GM21528 (cell line): ENCODE data around the gene CHRNA1.

Experiments used
- ATAC-seq: cut with Tn5 transposase; IDR thresholded peaks from one replicate; pipeline ENCODE4 v1.9.1; 2021; ENCODE audit warnings: mild to moderate bottlenecking, moderate library complexity; ENCODE audit not compliant: unreplicated experiment, low FRiP score

CHRNA1 gene

DNA sequence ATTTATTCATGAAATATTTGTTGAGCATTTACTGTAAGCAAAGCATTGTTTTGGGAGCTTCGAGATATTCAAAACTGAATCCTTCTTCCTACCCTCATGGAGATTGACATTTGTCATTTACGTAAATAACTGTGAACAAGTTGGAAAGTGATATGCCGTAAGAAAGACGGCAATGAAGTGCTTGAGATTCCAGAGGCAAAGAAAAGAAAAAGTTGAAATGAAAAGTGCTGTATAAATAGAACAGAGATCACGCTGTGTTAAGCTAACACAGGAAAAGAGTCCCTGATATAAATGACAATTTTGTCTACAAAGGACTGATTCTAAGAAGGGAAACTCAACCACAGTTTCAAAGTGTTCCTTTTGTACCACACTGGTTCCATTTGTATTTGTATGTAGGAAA, 1.8 kb downstream of the CHRNA1 start:
- no peak for ATAC-seq

DNA sequence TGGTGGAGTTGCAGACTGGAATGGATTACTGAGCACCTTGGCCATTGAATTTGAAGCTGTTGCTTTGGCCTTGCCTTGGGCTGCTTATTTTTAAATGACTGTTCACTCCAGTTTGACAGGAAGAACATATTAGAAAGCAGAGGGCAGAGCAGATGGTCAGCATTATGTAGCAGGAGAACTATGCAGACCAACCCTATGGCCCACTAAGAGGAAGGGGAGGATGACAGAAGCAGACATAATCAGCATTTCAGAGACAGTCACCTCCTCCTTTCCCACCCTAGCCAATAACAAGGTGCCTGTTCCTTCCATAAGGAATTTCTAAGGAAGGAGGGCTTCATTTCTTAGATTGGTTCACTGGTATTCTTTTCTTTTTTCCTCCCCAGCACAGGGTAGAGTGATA, 2.4 kb downstream of the CHRNA1 start:
- no peak for ATAC-seq

DNA sequence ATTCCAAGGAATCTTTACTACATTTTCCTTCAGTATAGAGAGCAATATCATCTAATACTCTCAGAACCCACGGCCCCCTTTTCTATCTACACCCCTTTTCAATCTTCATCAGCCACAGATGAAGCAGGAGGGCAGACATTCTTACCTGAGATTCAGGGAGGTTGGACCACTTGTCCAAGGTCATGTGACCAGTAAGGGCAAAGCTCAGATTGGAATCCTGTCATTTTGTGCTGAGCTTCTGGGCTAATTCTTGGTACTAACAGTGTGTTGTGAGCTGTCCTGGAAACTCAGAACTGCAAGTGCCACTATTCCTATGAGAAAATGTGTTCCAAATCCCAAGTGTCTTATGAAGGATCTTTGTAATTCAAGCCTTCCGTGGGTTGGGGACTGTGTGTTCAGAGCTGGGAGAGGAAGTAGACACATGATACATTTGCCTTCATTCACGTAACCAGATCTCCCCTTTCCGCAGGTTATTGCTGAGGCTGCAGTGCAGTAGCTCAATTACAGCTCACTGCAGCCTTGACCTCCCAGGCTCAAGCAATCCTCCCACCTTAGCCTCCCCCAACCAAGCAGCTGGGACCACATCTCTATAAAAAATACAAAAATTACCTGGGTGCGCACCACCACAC, 3.3 kb downstream of the CHRNA1 start:
- ATAC-seq, result no peak

DNA sequence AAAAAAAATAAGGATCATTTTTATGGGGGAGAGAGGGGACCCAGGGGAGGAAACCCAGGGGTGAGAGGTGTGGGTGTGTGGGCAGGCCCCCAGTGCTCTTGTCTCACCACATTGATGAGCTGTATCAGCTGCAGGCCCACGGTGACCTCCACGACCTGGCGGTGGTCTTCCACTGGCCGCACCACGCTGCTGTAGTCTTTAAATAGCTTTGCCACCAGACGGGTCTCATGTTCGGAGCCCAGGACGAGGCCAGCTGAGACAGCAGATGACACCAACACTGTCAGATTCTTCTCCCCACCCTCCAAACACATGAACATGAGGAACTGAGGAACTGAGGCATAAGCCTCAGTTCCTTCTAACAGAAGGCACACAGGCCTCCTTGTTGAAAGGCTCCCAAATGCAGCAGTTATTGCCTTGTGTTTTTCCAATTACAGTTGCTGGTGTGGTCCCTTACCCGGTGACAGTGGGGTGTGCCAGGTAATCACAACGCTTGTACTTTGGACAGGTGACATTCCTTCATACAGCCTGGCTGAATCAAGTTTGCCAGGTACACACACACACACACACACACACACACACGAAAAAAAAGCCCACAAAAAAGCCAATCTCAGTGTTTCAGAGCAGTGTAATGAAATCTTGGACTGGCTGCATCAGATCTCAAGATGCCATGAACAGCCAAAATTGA, 4.7 kb downstream of the CHRNA1 start:
- ATAC-seq, result no peak

DNA sequence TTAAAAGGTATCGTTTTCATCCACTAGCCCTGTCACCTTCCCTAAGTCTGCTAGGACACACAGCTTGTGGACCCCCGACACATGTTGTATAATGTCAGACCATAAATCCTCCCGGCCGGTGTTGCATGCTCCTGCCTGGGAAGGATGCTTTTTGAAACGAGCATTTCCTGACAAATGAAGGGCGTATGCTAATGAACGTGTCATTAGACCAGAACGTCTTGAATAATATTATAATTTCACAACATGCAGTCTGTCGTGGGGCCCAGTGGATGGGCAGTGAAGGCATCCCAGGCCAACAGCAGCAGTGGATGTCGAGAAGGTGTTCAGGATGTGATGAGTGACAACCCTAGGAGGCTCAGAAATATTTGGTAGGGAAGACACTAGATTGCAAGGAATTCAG, 7.5 kb downstream of the CHRNA1 start:
- ATAC-seq, result no peak

DNA sequence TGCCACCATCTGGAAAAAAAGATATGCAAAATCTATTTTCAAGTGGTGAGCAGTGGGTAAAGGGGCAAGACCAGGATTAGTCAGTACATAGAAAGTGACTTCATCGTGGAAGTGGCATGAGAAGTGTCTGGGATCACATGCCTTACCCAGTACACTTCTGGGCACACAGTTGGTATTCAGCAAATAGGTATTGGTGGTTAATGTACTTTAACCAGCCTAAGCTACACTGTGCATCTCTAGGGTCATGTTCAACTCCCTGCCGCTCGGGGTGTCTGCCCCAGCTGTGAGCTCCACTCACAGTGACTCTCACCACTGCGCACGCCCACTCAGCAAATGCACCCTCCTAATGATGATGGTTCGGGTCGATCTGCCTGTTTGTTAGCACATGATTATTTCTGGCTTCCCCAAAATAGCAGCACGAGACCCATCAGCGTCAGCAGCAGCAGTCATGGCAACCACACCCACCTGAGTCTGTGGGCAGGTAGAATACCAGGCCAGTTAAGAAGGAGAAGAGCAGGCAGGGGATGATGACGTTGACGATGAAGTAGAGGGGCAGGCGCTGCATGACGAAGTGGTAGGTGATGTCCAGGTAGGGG, 11.1 kb downstream of the CHRNA1 start:
- peak; percentile 29 for ATAC-seq

DNA sequence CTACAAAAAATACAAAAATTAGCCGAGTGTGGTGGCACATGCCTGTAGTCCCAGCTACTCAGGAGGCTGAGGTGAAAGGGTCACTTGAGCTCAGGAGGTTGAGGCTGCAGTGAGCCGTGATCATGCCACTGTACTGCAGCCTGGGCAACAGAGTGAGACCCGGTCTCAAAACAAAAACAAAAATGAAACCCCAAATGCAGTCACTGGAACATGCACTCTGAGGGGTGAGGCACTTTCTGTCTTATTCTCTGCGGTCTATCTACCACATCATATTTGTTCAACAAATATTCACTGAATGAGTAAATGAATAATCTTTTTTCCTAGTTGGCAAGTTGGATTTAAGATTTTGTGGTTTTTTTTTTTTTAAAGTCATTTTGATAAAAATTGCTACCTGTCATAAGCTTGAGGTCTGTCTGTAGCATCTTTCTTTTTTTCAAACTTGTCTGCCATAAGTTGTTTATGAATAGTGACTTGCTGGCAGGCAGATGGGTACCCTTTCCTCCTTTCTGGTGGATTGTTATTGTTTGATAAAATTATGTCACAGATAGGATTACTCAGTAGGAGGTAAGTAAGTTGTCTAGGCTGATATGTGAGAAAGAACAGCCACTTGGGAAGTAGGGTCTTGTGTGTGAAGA, 11.8 kb downstream of the CHRNA1 start:
- ATAC-seq, result peak; percentile 79

DNA sequence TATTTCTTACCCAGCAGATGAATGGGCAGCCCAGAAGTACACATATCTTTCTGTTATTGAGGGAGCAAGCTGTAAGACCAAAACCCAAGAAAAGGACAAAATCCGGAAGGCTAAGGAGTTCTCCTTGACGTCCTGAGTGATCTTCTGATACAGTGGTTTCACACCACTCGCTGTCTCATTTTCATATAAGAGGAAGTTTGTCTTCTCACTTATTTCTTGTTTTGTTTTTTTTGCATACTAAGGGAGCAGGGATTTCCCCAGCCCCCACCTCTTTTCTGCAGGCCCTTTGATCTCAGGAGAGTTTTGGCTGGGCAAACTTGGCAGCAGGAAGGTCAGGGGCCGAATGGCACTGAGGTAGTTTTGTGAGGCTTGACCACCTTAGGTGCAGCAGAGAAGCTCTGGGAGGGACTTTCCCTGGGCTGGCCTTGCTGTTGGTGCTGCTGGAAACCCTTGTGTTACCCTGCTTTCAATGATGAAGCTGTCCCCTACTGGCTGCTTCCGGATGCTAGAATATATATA, 13.3 kb downstream of the CHRNA1 start:
- ATAC-seq, result peak; percentile 46

DNA sequence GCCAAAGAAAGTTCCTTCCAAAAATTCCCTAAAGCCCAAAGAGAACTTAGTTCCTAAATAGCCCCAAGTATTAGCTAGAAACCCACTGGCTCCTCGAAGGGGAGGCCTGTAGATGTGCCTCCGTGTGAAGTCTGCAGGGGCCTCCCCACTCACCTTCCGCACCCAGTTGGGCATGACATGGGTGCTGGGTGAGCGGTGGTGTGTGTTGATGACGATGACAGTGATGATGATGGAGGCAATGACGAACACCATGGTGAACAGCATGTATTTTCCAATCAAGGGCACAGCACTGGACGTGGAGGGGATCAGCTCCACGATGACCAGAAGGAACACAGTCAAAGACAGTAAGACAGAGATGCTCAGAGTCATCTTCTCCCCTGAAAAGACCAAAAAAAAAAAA, 14.5 kb downstream of the CHRNA1 start:
- no peak for ATAC-seq

DNA sequence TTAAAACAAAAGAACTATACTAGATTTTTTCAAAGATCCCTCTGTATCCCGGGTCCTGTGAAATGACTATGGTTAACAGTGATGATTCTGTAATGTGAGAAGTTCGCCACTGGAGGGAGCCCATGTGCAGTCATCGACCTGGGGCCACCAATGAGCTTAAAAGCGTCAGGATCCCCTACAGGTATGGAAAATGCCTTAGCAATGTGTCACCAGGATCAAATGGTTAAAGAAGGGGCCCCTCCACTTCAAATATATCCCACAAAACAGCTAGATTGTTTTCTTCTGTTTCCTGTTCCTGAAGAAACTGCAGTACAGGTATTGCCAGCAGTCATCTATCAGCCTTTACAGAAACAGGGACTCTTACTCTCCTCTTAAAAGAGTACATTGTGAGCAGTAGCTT, 15.3 kb downstream of the CHRNA1 start:
- no peak for ATAC-seq

DNA sequence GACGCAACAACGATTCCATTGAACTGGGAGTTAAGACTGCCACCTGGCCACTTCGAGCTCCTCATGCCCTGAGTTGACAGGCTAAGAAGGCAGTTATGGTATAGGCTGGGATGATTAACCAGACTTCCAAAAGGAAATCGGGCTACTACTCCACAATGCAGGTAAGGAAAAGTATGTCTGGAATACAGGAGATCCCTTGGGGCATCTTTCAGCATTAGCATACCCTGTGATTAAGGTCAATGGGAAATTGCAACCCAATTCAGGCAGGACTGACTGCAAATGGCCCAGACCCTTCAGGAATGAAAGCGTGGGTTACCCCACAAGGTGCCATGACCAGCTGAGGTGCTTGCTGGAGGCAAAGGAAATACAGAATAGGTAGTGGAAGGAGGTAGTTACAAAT, 19.1 kb downstream of the CHRNA1 start:
- ATAC-seq, result no peak

DNA sequence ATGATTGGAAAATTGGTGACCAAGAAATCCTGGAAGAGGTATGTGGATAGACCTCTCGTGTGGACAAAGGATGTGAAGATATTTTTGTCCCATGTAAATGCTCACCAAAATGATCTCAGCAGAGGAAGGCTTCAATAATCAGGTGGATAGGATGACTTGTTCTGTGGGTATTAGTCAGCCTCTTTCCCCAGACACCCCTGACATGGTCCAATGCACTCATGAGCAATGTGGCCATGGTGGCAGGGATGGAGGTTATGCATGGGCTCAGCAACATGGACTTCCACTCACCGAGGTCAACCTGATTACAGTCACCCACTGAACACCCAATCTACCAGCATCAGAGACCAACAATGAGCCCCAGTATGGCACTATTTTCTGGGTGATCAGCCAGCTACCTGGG, 20.2 kb downstream of the CHRNA1 start:
- no peak for ATAC-seq

DNA sequence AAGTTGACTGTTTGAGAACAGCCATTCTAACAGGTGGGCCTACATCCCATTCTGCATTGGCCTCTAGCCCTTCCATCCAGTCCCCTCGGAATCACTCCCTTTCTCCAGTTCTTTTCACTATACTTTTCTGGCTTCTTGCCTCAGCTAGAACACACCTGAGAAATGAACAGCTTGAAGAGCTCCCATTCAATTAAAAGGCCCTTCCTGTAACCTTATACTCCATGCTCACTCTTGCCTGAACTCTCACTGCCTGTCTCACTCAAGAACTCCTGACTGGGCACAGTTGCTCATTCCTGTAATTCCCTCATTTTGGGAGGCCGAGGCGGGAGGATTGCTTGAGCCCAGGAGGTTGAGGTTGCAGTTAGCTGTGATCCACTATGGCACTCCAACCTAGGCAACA, 23.6 kb downstream of the CHRNA1 start:
- no peak for ATAC-seq

DNA sequence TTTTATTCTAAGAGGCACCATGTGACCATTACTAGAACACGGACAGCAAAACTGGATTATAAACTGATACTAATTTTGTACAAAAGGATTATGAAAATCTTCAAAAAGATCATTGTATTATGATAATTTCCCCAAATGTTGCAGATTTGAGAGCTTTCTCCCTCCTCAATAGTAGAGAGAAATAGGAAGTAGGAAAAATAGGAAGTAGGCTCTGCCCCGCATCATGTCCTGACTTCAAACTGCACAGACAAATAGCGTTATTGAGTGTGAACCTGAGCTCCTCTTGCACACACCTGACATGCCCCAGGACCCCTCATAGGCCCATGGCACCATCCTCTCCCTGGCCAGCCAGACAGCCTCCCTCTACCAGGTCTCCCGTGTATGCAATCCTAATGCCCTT, 25.4 kb downstream of the CHRNA1 start:
- ATAC-seq, result no peak

DNA sequence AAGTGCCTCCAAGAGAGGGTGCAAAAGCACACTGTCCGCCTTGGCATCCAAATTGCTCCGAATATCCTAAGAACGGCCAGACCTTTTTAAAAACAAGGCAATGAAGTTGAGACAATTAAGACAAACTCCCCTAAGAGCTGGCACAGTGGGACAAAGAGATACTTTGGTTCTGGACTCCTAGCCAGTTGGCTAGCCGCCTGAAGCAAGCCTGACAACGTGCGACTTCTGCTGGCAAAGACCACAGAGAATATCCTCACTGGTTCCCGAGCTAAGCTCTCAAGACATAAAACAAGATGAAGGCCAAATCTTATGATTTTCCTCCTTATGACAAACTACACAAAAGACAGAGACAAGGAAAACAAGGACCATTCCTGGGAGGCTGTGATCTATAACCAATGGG, 32.7 kb downstream of the CHRNA1 start:
- ATAC-seq, result no peak

DNA sequence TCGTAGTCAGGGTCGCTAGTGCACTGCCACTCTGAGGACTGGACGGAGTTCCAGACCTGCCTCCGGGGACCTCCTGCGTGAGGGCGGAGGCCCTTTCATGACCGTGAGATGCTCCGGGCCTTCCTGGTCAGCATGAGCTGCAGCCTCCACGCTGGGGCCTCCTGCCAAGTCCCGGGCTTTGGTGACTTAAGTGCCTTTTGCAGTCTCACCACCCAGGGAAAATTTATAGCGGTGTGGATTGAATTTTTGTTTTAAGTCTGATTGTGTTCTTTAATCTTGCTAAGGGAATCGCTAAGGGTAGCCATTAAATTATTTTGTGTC, 33.6 kb downstream of the CHRNA1 start:
- no peak for ATAC-seq

DNA sequence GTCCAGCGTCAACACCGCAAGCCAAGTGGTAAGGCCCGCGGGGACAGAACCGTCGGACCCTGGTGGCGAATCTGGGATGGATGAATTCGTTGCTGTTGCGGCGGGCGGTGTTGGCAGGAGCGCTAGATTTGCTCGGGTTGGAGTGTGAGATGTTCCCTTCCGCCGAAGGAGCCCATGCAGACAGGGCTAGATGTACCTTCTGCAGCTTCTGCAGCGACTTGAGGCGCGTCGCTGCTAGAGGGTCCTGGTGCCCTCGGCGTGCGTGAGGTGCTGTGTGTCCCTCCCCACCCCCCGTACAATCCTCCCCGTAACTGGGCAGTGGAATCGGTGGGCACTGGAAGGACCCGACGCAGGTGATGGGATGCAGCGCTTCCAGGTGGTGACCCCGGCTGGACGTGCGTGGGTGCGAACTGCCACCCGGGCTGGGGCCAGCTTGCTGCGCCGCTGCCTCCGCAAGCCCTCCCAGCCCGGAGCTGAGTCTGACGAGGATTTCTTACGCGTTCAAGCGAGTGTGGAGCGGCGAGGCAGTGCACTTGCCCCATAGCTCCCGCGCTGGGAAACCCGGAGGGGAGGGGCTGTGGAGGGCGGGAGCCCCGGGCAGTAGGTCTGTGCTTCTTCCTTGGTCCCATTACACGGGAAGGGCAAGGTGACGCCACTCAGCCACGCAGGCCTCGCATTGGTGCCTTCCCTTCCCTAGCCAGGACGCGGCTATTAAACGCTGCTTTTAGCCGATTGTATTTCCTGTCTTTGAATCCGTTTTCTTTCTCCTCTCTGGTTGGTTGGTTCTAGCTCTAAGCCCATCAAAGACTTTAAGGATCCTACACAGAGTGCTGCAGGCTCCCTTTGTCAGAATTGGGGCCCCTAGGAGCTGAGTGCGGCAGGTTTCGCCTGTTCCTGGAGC, 34.2 kb downstream of the CHRNA1 start:
- no peak for ATAC-seq

DNA sequence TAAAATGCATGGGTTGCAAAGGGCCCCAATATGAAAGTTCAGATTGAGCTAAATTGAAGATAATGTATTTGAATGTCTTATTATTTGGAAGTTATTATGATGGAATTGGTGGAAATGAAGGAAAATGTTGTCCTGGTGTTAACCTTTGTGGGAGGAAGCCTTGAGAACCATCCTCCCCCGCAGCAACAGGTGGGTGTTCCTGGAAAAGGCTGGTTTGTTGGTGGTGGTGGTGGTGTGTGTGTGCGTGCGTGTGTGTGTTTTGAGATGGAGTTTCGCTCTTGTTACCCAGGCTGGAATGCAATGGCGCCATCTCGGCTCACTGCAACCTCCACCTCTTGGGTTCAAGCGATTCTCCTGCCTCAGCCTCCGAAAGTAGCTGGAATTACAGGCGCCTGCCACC, 36.2 kb downstream of the CHRNA1 start:
- ATAC-seq, result no peak

DNA sequence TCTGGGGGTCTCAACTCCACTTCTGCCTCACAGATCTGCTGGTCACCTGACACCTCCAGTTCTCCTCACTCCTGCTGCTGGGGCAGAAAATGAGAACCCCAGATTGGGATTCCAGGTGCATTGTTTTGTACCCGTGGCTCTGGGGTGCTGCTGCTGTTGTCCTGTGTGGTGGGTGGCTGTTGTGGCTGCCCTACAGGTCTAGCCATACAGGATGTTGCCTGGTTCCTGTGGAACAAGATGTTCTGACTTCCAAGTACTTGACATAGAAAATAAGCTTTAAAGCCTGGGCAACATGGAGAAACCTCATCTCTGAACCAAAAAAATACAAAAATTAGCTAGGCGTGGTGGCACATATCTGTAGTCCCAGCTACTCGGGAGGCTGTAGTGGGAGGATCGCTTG, 38.1 kb downstream of the CHRNA1 start:
- no peak for ATAC-seq

DNA sequence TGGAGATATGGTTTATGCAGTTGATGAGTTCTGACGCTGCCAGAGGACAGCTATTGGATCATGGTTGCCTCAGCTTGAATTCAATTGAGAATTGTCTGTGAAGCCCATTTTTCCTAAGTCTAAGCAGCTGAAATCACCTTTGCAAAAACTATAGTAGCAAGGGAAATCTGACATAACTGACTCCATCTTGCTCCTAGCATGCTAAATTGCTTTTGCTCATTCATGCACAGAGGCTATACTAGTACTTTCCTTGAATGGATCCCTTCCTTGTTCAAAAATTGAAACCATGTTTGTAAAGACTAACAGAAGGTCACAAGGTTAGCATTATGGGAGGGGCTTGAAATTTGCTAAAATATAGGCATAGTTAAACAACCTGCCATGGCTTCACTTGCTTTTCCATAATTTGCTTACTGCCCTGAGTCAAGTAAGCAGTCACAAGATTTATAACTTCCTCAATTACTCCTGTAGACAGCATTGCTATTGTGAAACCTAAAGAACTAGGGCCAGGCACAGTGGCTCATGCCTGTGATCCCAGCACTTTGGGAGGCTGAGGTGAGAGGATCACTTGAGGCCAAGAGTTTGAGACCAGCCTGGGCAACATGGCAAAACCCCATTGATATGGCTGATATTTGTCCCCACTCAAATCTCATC, 41.2 kb downstream of the CHRNA1 start:
- no peak for ATAC-seq
